Esophagus squamous epithelium (tissue), 5 donors: ENCODE data around the gene ZC3H13. TPM values are rescaled to one million over a fixed set of nuclear protein-coding genes. Genes with fewer than 3 reads are reported as not detected.

Experiments used
- DNase-seq: peaks from one replicate; lab custom pipeline; 2025; lab: John Stamatoyannopoulos, UW
- H3K27ac ChIP-seq, 4 donors: fragments of 200-600 bp; sonication (generic); one replicate each; pipeline ENCODE4 v1.5.1; 2016 to 2019; ENCODE audit warnings: mild to moderate bottlenecking in 1 of 4
- H3K27me3 ChIP-seq, 4 donors: fragments of 200-600 bp; sonication (generic); 1 replicate in 3 of 4; 2 replicates in 1 of 4; pipeline versions ENCODE4 v1.5.1 to v1.6.0; 2017 to 2021; ENCODE audit warnings: antibody characterized with exemption in 1 of 4
- H3K36me3 ChIP-seq, 3 donors: fragments of 200-600 bp; sonication (generic); one replicate each; pipeline ENCODE4 v1.5.1; 2016 to 2019
- H3K4me1 ChIP-seq, 3 donors: fragments of 200-600 bp; sonication (generic); one replicate each; pipeline ENCODE4 v1.5.1; 2017 to 2019
- H3K4me3 ChIP-seq, 4 donors: fragments of 200-600 bp; sonication (generic); 1 replicate in 3 of 4; 2 replicates in 1 of 4; pipeline ENCODE4 v1.5.1; 2016 to 2019; ENCODE audit warnings: mild to moderate bottlenecking in 2 of 4, moderate library complexity in 1 of 4
- H3K9me3 ChIP-seq, 3 donors: fragments of 200-600 bp; sonication (generic); one replicate each; pipeline ENCODE4 v1.5.1; 2016 to 2019
- POLR2A ChIP-seq, 4 donors: fragments of 450-650 bp; IDR thresholded peaks; one replicate each; pipeline ENCODE4 v1.6.1; 2017; ENCODE audit warnings: antibody characterized with exemption in 4 of 4, mild to moderate bottlenecking in 4 of 4, moderate library complexity in 3 of 4
- WGBS, 2 donors: methylation state at CpG; one replicate each; pipeline ENCODE4 v1.1.5; 2018; 5-methylcytosine and 5-hydroxymethylcytosine counted together
- intact Hi-C: fragments of 100-400 bp; cut with DNase I; formaldehyde crosslinking; loops from one replicate; pipeline ENCODE4 v1.15.0; 2022
- total RNA-seq, 4 donors: library from RNA; depleted of rRNA; stranded (reverse); fragments of >200 nt; gene quantifications; one replicate each; pipeline ENCODE4 v1.1.0, GENCODE V29; 2016
- TF ChIP-seq, protein P1 (sequence below), 6 experiments: fragments of 450-650 bp in 4 of 6; fragments of 200-600 bp in 2 of 6; sonication (generic) in 2 of 6; IDR thresholded peaks; one replicate each; pipeline ENCODE4 v1.5.1; 2016 to 2019; ENCODE audit warnings: antibody characterized with exemption in 6 of 6, mild to moderate bottlenecking in 4 of 6, moderate library complexity in 4 of 6
- donor health status: DM: yes; HTN: yes; CAD: no.

The ZC3H13 gene
- total RNA-seq, 4 donors from 2014 or later: 12.4 to 28.8 (median 15.3) TPM

- Histone ChIP-seq H3K27ac (no peak overlapping the region), H3K9me3 (no peaks in the 10 kb centered on the region), H3K27me3 (no peaks in the 10 kb centered on the region), H3K4me3 (no peak overlapping the region), H3K36me3 (no peaks in the 10 kb centered on the region), H3K4me1 (no peaks in the 10 kb centered on the region)
- intact Hi-C loops: no loop called here
- TF ChIP-seq, protein P1, sequence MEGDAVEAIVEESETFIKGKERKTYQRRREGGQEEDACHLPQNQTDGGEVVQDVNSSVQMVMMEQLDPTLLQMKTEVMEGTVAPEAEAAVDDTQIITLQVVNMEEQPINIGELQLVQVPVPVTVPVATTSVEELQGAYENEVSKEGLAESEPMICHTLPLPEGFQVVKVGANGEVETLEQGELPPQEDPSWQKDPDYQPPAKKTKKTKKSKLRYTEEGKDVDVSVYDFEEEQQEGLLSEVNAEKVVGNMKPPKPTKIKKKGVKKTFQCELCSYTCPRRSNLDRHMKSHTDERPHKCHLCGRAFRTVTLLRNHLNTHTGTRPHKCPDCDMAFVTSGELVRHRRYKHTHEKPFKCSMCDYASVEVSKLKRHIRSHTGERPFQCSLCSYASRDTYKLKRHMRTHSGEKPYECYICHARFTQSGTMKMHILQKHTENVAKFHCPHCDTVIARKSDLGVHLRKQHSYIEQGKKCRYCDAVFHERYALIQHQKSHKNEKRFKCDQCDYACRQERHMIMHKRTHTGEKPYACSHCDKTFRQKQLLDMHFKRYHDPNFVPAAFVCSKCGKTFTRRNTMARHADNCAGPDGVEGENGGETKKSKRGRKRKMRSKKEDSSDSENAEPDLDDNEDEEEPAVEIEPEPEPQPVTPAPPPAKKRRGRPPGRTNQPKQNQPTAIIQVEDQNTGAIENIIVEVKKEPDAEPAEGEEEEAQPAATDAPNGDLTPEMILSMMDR (IDR thresholded peaks at IDR 0.05): no peak
- no peak for TF ChIP-seq POLR2A (IDR thresholded peaks at IDR 0.05)
- DNase-seq: no peak
- WGBS, 2 donors: 56 to 60% methylated on average over 1 to 2 of the region's 2 CpGs
Measured at GRCh38 chr13:46079770-46080169, 27.2 kb upstream of the ZC3H13 start.

DNA sequence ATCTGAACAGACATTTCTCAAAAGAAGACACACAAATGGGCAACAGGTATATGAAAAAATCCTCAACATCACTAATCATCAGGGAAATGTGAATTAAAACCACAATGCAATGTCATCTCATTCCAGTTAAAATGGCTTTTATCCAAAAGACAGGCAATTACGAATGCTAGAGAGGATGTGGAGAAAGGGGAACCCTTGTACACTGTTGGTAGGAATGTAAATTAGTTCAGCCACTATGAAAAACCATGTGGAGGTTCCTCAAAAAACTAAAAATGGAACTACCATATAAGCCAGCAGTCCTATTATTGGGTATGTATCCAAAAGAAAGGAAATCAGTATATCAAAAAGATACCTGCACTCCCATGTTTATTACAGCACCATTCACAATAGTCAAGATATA is 24.7 kb upstream of the ZC3H13 start:
- intact Hi-C loops: no loop called here
- WGBS, 2 donors: 43 to 50% methylated on average over 1 of the region's 1 CpG
- H3K36me3 ChIP-seq: no peaks in the 10 kb centered on the region

DNA sequence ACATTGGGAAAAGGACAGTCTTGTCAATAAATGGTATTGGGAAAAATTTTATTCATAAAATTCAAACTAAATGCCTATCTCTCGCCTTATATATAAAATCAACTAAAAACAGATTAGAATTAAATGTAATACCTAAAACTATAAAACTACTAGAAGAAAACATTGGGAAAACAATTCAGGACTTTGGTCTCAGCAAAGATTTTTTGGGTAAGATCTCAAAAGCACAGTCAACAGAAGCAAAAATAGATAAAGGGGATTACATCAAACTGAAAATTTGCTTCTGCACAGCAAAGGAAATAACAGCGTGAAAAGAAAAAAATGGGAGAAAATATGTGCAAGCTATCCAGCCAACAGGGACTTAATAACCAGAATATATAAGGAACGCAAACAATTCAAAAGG is 24.3 kb upstream of the ZC3H13 start:
- TF ChIP-seq POLR2A (IDR thresholded peaks at IDR 0.05): no peak
- TF ChIP-seq, protein P1 (IDR thresholded peaks at IDR 0.05): no peak
- DNase-seq: no peak
- Histone ChIP-seq H3K4me1 (no peaks in the 10 kb centered on the region), H3K9me3 (no peaks in the 10 kb centered on the region), H3K27me3 (no peaks in the 10 kb centered on the region), H3K36me3 (no peaks in the 10 kb centered on the region), H3K27ac (no peak overlapping the region), H3K4me3 (no peak overlapping the region)
- 63 to 95% methylated on average over 3 of the region's 3 CpGs for WGBS, 2 donors
- intact Hi-C loops: no loop called here

More for the DNA sequence above, 24.7 kb upstream of the ZC3H13 start:
- Histone ChIP-seq H3K27ac (no peak overlapping the region), H3K4me1 (no peaks in the 10 kb centered on the region), H3K9me3 (no peaks in the 10 kb centered on the region), H3K27me3 (no peaks in the 10 kb centered on the region), H3K4me3 (no peak overlapping the region)
- no peak for DNase-seq
- TF ChIP-seq POLR2A (IDR thresholded peaks at IDR 0.05): no peak
- TF ChIP-seq, protein P1 (IDR thresholded peaks at IDR 0.05): no peak

DNA sequence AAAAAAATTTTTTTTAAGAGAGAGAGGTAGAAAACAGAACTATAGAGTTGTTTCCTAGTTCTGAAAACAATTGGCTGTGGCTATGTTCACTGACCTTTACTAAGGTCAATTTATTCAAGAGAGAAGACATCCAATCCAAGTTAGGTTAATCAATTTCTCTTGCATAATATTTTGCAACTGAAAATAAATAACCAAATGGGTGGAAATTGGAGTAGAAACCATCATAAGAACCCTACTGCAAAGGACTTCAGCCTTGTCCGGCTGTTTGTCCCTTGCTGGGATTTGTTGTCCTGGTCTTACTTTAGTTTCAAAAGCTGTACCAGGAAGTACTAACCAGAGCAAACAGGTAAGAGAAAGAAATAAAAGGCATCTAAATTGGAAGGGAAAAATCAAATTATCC is 23.3 kb upstream of the ZC3H13 start:
- Histone ChIP-seq H3K4me1 (no peaks in the 10 kb centered on the region), H3K36me3 (no peaks in the 10 kb centered on the region), H3K27ac (no peak overlapping the region), H3K4me3 (no peak overlapping the region), H3K9me3 (no peaks in the 10 kb centered on the region), H3K27me3 (no peaks in the 10 kb centered on the region)
- TF ChIP-seq, protein P1 (IDR thresholded peaks at IDR 0.05): no peak
- no peak for TF ChIP-seq POLR2A (IDR thresholded peaks at IDR 0.05)
- intact Hi-C loops: no loop called here
- no peak for DNase-seq
- 100% methylated on average over 1 of the region's 1 CpG for WGBS, 2 donors

- Histone ChIP-seq H3K27me3 (no peaks in the 10 kb centered on the region), H3K9me3 (no peaks in the 10 kb centered on the region), H3K27ac (no peak overlapping the region), H3K4me3 (no peak overlapping the region), H3K4me1 (no peaks in the 10 kb centered on the region), H3K36me3 (no peaks in the 10 kb centered on the region)
- no peak for DNase-seq
- TF ChIP-seq POLR2A (IDR thresholded peaks at IDR 0.05): no peak
- TF ChIP-seq, protein P1 (IDR thresholded peaks at IDR 0.05): no peak
- 57 to 59% methylated on average over 5 of the region's 5 CpGs for WGBS, 2 donors
- intact Hi-C loops: no loop called here
Measured at GRCh38 chr13:46071590-46072249, 19.2 kb upstream of the ZC3H13 start.
